HG03095 (cell line): ENCODE data around the gene STK26.
"Not testable (repeated sequence)": the region's sequence is repeated elsewhere in the genome, so short reads cannot be mapped to it uniquely, and the experiment has no call there.

Experiments used
- ATAC-seq: cut with Tn5 transposase; IDR thresholded peaks from one replicate; pipeline ENCODE4 v1.9.1; 2021; ENCODE audit warnings: moderate library complexity; ENCODE audit not compliant: unreplicated experiment

The STK26 gene

DNA sequence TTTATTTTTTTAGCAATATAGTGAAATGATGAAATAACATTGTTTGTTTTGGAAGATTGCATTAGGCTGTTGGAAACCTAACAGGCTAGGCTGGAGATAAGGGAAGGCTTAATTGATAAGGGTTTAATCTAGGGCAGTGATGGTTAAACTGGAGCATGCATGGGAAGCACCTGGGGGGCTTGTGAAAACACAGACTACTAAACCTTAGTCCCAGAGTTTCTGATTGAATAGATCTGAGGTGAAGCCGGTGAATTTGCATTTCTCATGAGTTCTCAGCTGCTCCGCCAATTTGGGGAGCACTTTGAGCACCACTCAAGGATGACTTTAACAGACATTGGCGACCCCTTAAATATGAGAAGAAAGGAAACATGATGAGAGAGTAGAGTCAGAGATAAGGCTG, 11.5 kb downstream of the STK26 start:
- ATAC-seq, result no peak

- no peak for ATAC-seq
Observed at GRCh38 chrX:132037479-132037993, 14.4 kb downstream of the STK26 start.

DNA sequence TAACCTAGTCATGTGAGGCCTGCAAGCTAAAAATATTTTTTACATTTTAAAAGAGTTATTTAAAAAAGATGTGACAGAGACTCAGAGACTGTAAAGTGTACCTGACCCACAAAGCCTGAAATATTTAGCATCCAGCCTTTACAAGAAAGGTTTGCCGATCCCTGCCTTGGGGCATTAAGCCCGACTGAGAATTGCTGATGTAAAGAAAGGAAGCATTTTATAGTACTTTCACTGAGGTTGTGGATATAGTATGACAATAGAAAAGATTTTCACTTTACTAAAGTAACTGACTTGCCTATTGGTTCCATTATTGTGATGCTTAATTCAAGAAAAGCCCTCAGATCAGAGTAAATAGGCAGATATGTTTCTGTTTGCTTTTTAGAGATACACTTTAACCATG, 17.0 kb downstream of the STK26 start:
- ATAC-seq, result no peak

GRCh38 chrX:132041015-132041414, 17.9 kb downstream of the STK26 start:
- ATAC-seq, result no peak

GRCh38 chrX:132043977-132044376, 20.9 kb downstream of the STK26 start:
- ATAC-seq, result no peak

DNA sequence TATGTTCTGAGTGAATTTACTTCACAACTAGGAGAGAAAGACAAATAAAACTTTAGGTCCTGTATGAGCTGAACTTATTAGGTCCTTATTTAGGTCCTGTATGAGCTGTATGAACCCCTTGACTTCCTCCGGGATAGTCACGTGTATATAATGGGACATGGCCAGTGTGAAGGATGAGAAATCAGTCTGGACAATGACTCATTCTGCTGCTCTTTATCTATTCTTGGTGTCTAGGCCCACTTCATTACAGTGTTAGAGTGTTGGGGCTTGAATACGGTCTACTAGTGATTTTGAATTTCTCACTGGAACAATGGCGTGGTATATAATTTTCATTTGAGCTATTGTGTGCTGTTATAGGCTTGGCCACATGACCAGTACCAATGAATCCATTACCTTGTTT, 21.9 kb downstream of the STK26 start:
- ATAC-seq, result no peak

DNA sequence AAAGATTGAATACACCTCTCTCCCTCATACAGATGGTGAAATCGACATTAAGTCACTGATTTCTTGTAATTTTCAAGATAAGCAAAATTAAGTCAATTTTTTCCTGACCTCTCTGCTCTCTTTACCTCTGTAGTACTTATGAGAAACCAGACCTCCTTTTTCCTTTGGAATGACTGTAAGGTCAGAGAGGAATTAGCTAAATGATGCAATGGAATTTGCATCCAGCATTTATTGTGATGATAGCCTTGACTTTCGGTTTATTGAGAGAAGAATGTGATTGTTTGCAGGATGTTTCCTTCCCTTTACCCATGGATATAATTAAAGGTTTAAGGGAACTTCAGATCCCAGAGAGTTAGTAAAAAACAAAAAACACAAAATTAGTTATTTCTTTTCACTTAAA, 22.4 kb downstream of the STK26 start:
- no peak for ATAC-seq

DNA sequence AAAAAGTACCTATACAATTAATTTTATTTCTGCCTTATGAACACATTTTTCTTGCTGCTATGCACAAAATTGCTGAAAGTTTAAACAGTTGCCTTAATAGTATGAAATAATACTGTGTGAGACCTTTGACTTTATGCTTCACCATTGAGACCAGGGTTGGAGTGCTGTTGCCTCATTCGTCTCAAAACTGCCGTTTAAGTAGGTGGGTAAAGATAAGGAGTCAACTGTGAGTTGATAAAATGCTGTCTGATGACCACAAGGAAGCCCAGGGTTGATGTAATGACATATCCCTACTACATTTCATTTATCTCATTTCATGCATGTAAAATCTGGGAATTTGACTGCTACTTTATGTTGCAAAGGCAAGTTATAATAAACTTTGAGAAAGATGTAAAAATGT, 23.4 kb downstream of the STK26 start:
- no peak for ATAC-seq

- not testable (repeated sequence) for ATAC-seq
Observed at GRCh38 chrX:132051778-132052177, 28.7 kb downstream of the STK26 start.

GRCh38 chrX:132058050-132058449, 34.9 kb downstream of the STK26 start:
- ATAC-seq, result no peak

GRCh38 chrX:132058975-132059374, 35.9 kb downstream of the STK26 start:
- no peak for ATAC-seq

DNA sequence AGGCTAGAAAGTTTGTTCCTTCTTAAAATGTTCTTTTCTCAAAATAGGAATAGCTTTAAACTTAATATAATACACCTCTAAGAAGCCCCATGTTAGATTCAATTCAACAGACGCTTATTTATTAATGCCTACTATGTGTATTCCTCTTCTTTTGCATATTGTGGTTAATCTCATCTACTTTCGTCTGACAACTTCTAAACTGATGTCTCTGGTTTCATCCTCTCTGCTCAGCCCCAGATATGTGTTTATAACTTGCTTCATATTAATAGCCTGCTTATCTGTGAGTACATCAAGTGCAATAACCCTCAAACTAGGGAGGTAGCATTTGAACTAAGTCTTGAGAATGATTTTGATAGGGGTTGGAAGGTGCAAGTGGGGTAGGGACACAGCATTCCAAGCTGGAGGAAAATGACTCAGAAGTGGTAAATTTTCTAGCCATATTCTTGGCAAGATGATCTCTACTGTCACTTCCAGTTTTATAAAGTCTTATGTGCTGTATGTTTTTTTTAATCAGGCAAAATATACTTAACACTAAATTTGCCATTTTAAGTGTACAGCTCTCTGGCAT, 37.0 kb downstream of the STK26 start:
- ATAC-seq, result no peak

DNA sequence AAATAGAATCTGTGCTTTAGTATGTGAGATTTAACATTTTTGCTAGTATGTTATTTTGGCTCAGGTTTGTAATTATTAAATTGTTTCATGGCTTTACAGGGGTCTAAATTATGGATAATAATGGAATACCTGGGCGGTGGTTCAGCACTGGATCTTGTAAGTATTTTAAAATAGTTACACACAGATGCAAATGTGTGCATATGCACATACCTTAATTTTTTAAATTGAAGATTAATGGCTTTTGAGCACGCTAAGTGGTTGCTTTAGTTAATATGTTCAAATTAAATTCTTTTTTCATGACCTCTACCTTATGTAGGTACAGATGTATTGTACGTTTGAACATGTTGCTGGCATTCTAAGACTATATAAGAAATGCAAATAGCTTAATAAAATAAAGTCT, 40.2 kb downstream of the STK26 start:
- no peak for ATAC-seq

DNA sequence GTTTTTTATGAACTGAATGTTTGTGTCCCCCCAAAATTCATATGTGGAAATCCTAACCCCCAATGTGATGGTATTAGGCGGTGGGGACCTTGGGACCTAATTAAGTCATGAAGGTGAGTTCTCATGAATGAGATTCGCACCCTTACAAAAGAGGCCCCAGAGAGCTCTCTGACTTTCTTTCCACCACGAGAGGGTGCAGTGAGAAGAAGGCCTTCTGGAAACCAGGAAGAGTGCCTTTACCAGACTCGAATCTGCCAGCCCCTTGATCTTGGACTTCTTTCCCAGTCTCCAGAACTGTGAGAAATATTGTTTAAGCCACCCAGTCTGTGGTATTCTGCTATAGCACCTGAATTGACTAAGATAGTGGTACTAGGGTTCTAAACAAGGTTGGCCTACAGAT, 40.8 kb downstream of the STK26 start:
- ATAC-seq, result no peak

DNA sequence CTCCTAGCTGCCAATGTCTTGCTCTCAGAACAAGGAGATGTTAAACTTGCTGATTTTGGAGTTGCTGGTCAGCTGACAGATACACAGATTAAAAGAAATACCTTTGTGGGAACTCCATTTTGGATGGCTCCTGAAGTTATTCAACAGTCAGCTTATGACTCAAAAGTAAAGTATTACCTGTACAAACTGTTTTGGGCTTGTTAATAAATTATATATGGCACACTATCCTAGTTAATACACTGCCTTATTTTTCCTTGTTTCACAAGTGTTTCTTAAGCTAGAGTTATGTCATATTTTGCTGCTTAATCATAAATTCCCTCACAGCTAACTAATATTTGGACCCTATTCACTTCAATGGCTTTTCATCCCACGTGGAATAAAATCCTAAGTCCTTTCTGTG, 45.3 kb downstream of the STK26 start:
- no peak for ATAC-seq

- ATAC-seq, result no peak
Observed at GRCh38 chrX:132071254-132071653, 48.2 kb downstream of the STK26 start.

DNA sequence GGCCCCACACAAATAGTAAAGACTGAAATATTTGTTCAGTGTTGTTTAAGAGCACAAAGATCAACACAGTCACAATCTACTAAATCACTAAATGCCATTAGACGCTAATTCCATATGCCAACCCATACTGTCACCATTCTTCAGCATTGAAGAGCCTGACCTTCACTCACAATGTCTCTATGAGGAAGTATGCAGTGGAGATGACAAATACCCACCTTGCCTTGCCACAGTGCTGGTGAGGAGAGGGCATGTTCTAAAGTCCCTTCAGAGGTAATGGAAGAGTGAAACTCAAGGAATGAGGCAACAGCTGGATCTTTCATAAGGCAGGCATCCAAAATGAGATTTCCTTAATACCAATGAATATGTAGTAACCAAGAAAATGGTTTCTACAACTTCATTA, 54.3 kb downstream of the STK26 start:
- ATAC-seq, result no peak

DNA sequence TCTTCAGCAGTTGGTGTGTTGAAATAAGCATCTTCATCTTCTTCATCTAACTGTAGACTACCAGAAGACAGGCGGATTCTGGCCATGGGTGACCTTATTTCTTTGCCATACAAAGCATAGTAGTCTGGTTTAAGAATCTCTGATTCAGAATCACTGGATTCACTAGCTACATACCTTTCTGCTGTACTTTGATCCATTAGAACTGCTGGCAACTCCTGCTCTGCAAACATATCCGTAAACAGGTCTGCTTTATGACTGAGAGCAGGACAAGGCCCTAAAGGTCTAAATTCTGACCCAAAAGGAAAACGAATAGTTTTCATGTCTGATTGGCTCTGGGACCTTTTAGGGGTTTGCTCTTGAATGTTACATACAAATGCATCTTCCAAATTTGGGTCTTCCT, 54.8 kb downstream of the STK26 start:
- no peak for ATAC-seq

DNA sequence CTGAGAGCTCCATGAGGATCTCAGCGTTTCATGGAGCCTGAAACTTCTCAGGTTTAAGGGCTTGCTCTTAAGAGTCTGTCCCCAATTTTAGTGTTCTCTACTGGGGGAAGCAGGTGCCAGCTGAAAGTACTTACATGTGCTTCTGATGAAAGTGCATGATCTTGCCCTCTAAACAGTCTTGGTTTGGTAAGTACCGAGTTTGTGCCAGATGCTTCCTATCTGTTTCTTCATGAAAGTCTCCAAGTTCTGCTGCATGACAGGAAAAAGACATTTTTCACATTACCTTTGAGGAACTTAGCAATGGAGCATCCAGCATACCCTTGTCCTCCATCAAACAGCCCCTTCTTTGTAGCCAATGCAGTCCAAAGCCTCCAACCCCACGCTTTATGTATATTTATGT, 62.7 kb downstream of the STK26 start:
- no peak for ATAC-seq

DNA sequence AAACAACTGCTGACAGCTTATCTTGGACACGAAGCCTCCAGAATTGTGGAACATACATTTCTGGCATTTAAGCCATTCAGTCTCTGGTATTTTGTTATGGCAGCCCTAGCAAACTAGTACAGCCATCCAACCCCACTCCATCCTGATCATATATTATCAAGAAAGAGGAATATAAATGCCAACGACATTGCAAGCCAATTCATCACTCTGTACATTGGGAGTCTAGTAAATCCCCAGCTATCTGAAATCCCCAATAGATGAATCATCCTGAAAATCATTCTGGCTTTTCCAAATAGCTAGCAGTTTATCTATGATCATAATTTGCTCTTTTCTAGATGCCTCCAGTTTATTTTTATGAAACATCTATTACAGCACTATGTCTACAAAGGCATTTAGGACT, 63.6 kb downstream of the STK26 start:
- no peak for ATAC-seq

- no peak for ATAC-seq
Observed at GRCh38 chrX:132088864-132089263, 65.8 kb downstream of the STK26 start.

DNA sequence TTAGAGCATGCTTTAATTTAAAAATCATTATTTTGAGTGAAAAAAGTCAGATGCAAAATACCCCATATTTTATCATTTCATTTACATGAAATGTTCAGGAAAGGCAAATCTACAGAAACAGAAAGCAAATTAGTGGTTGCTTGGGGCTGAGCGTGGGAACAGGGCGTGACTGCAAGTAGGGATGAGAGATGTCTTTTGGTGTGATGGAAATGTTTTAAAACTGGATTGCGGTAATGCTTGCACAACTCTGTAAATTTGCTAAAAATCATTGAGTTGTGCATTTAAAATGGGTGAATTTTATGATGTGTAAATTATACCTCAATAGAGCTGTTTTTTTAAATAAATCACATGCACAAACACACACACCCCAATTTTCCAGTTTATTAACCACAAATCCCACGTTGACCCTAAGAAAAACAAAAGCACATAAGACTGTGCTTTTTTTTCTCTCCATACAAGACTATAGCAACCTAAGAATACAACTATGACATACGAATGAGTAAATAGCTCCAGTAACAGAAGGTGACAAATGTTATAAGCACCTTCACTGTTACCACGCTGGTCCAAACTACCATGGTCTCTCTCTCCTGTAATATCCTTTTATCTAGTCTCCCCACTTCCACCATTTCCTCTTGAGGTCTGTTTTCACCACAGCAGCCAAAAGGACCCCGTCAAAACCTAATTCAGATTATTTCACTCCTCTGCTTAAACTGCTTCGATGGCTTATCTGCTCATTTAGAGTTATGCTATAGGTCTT, 67.5 kb downstream of the STK26 start:
- ATAC-seq, result no peak
